HEK293 (cell line): ENCODE data around the gene ERCC1.

ENCODE experiments used
- CTCF ChIA-PET: fragments of 350-600 bp; formaldehyde crosslinking; extraction: SDS; loops from one replicate; lab custom pipeline; 2021; ENCODE audit warnings: antibody characterized with exemption; lab: Yijun Ruan, JAX
- POLR2A ChIA-PET: fragments of 300-600 bp; formaldehyde crosslinking; extraction: SDS; loops from one replicate; lab custom pipeline; 2020; ENCODE audit warnings: antibody characterized with exemption, inconsistent platforms; lab: Yijun Ruan, JAX
- H3K27ac ChIP-seq: fragments of 200-500 bp; sonication (Bioruptor generic); 2 replicates; pipeline ENCODE4 v1.5.1; 2014; ENCODE audit warnings: low read depth, low read length, control low read depth, inconsistent platforms; ENCODE audit errors: extremely low read depth
- H3K36me3 ChIP-seq, 2 experiments: fragments of 200-500 bp in 1 of 2; sonication (Bioruptor generic) in 1 of 2; 1 replicate in 1 of 2; 2 replicates in 1 of 2; pipeline ENCODE4 v1.5.1; 2014 to 2017; ENCODE audit warnings: inconsistent platforms in 2 of 2, low read length in 2 of 2; ENCODE audit not compliant: control insufficient read depth in 2 of 2, insufficient read depth in 1 of 2
- H3K4me1 ChIP-seq: fragments of 200-500 bp; sonication (Bioruptor generic); 2 replicates; pipeline ENCODE4 v1.5.1; 2014; ENCODE audit warnings: mild to moderate bottlenecking, low read length, inconsistent platforms; ENCODE audit not compliant: control insufficient read depth, insufficient read depth
- H3K4me3 ChIP-seq: 2 replicates; pipeline ENCODE4 v1.5.1; 2011; ENCODE audit warnings: low read depth, mild to moderate bottlenecking, control low read depth, low read length, moderate library complexity
- H3K9me3 ChIP-seq: fragments of 200-500 bp; sonication (Bioruptor generic); 2 replicates; pipeline ENCODE4 v1.5.1; 2014; ENCODE audit warnings: low read depth, low read length, inconsistent platforms; ENCODE audit not compliant: control insufficient read depth, insufficient read depth
- BCL6B ChIP-seq: fragments of 450-650 bp; formaldehyde crosslinking; IDR thresholded peaks from 2 replicates; pipeline ENCODE4 v1.5.1; 2017; ENCODE audit warnings: missing biosample characterization, missing genetic modification characterization
- GLIS1 ChIP-seq: fragments of 450-650 bp; formaldehyde crosslinking; IDR thresholded peaks from 2 replicates; pipeline ENCODE4 v1.5.1; 2016; ENCODE audit warnings: missing biosample characterization, missing genetic modification characterization
- GLIS2 ChIP-seq: fragments of 450-650 bp; formaldehyde crosslinking; IDR thresholded peaks from 2 replicates; pipeline ENCODE4 v1.5.1; 2016; ENCODE audit warnings: missing biosample characterization, missing genetic modification characterization
- KLF8 ChIP-seq: fragments of 450-650 bp; formaldehyde crosslinking; IDR thresholded peaks from 2 replicates; pipeline ENCODE4 v1.5.1; 2016; ENCODE audit warnings: missing biosample characterization, missing genetic modification characterization
- SCRT1 ChIP-seq: fragments of 450-650 bp; formaldehyde crosslinking; IDR thresholded peaks from 2 replicates; pipeline ENCODE4 v1.5.1; 2016; ENCODE audit warnings: missing biosample characterization, missing genetic modification characterization, borderline replicate concordance
- SCRT2 ChIP-seq: fragments of 450-650 bp; formaldehyde crosslinking; IDR thresholded peaks from 2 replicates; pipeline ENCODE4 v1.5.1; 2016; ENCODE audit warnings: missing biosample characterization, missing genetic modification characterization
- ZBTB1 ChIP-seq: fragments of 450-650 bp; formaldehyde crosslinking; IDR thresholded peaks from 2 replicates; pipeline ENCODE4 v1.5.1; 2016; ENCODE audit warnings: missing biosample characterization, missing genetic modification characterization
- ZBTB8A ChIP-seq: fragments of 450-650 bp; formaldehyde crosslinking; IDR thresholded peaks from 2 replicates; pipeline ENCODE4 v1.5.1; 2016; ENCODE audit warnings: missing biosample characterization, missing genetic modification characterization
- ZEB2 ChIP-seq: fragments of 450-650 bp; formaldehyde crosslinking; IDR thresholded peaks from 2 replicates; pipeline ENCODE4 v1.5.1; 2016; ENCODE audit warnings: missing biosample characterization, missing genetic modification characterization
- ZNF10 ChIP-seq: fragments of 450-650 bp; formaldehyde crosslinking; IDR thresholded peaks from 2 replicates; pipeline ENCODE4 v1.5.1; 2017; ENCODE audit warnings: missing biosample characterization, missing genetic modification characterization
- ZNF132 ChIP-seq: fragments of 450-650 bp; formaldehyde crosslinking; IDR thresholded peaks from 2 replicates; pipeline ENCODE4 v1.5.1; 2017; ENCODE audit warnings: missing biosample characterization, missing genetic modification characterization, borderline replicate concordance
- ZNF311 ChIP-seq: fragments of 450-650 bp; formaldehyde crosslinking; IDR thresholded peaks from 2 replicates; pipeline ENCODE4 v1.5.1; 2017; ENCODE audit warnings: missing biosample characterization, missing genetic modification characterization, borderline replicate concordance
- ZNF37A ChIP-seq: fragments of 450-650 bp; IDR thresholded peaks from 2 replicates; pipeline ENCODE4 v1.5.1; 2018; ENCODE audit warnings: missing biosample characterization, missing genetic modification characterization
- ZNF664 ChIP-seq: fragments of 450-650 bp; formaldehyde crosslinking; IDR thresholded peaks from 2 replicates; pipeline ENCODE4 v1.5.1; 2016; ENCODE audit warnings: missing biosample characterization, missing genetic modification characterization
- ZSCAN5A ChIP-seq: fragments of 450-650 bp; formaldehyde crosslinking; IDR thresholded peaks from 2 replicates; pipeline ENCODE4 v1.5.1; 2016; ENCODE audit warnings: missing biosample characterization, missing genetic modification characterization
- TF ChIP-seq, protein P1 (sequence below): fragments of 450-650 bp; formaldehyde crosslinking; IDR thresholded peaks from 2 replicates; pipeline ENCODE4 v1.5.1; 2016; ENCODE audit warnings: missing biosample characterization, missing genetic modification characterization
- TF ChIP-seq, protein P2 (sequence below): fragments of 450-650 bp; formaldehyde crosslinking; IDR thresholded peaks from 2 replicates; pipeline ENCODE4 v1.5.1; 2016; ENCODE audit warnings: missing biosample characterization, missing genetic modification characterization
- TF ChIP-seq, protein P3 (sequence below): fragments of 450-650 bp; formaldehyde crosslinking; IDR thresholded peaks from 2 replicates; pipeline ENCODE4; 2016; ENCODE audit warnings: missing biosample characterization, missing genetic modification characterization
- TF ChIP-seq, protein P4 (sequence below): fragments of 450-650 bp; formaldehyde crosslinking; optimal IDR thresholded peaks from 2 replicates; pipeline ENCODE3; 2016; ENCODE audit warnings: missing biosample characterization, mild to moderate bottlenecking, missing genetic modification characterization

Gene ERCC1

DNA sequence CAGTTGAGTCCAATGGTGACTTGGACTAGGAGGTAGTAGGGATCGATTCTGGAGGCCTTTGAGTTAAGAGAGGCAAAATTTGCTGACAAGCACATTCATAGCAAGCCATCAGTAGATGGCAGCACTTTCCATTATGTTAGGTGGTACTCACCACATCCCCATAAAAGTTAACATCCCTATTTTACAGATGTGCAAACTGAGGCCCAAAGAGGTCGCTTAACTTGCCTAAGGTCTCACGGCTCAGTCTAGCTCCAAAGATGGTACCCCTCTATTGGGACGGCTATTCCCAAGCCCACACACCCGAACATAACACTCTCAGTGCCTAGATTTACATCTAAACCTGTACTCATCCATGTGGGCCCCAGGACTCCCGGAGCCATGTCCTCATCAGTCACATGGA is 22.6 kb upstream of the ERCC1 start (continued):
- TF ChIP-seq ZNF311 (tag by site-specific recombination) (no peak), ZNF10 (tag by site-specific recombination) (peak; percentile 30; the same call in 1 of the 2 replicates), KLF8 (tag by site-specific recombination) (0 out of 2 replicates have a peak, but pooled peaks have one; percentile 21)
- TF ChIP-seq, protein P1, sequence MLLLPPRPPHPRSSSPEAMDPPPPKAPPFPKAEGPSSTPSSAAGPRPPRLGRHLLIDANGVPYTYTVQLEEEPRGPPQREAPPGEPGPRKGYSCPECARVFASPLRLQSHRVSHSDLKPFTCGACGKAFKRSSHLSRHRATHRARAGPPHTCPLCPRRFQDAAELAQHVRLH (tag by site-specific recombination): peak; percentile 92

GRCh38 chr19:45445139-45445538 is 21.4 kb upstream of the ERCC1 start:
- ChIA-PET CTCF (interaction anchor here (0.6 to 2.9 kb wide), 16 partner anchors 14 to 1675 kb away, joined by 3 to 38 read pairs (median 5); partner anchors contain the start of gene FOSB), POLR2A (no interaction called here)
- TF ChIP-seq ZNF664: peak; percentile 98
- no peak for TF ChIP-seq ZBTB1
- no peak for TF ChIP-seq ZEB2
- TF ChIP-seq ZSCAN5A: no peak
- TF ChIP-seq, protein P2, sequence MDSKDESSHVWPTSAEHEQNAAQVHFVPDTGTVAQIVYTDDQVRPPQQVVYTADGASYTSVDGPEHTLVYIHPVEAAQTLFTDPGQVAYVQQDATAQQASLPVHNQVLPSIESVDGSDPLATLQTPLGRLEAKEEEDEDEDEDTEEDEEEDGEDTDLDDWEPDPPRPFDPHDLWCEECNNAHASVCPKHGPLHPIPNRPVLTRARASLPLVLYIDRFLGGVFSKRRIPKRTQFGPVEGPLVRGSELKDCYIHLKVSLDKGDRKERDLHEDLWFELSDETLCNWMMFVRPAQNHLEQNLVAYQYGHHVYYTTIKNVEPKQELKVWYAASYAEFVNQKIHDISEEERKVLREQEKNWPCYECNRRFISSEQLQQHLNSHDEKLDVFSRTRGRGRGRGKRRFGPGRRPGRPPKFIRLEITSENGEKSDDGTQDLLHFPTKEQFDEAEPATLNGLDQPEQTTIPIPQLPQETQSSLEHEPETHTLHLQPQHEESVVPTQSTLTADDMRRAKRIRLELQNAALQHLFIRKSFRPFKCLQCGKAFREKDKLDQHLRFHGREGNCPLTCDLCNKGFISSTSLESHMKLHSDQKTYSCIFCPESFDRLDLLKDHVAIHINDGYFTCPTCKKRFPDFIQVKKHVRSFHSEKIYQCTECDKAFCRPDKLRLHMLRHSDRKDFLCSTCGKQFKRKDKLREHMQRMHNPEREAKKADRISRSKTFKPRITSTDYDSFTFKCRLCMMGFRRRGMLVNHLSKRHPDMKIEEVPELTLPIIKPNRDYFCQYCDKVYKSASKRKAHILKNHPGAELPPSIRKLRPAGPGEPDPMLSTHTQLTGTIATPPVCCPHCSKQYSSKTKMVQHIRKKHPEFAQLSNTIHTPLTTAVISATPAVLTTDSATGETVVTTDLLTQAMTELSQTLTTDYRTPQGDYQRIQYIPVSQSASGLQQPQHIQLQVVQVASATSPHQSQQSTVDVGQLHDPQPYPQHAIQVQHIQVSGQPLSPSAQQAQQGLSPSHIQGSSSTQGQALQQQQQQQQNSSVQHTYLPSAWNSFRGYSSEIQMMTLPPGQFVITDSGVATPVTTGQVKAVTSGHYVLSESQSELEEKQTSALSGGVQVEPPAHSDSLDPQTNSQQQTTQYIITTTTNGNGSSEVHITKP (tag by site-specific recombination): no peak
- TF ChIP-seq, protein P3, sequence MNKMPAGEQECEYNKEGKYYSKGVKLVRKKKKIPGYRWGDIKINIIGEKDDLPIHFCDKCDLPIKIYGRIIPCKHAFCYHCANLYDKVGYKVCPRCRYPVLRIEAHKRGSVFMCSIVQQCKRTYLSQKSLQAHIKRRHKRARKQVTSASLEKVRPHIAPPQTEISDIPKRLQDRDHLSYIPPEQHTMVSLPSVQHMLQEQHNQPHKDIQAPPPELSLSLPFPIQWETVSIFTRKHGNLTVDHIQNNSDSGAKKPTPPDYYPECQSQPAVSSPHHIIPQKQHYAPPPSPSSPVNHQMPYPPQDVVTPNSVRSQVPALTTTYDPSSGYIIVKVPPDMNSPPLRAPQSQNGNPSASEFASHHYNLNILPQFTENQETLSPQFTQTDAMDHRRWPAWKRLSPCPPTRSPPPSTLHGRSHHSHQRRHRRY (tag by site-specific recombination): no peak
- peak; percentile 60; the same call in 1 of the 2 replicates for TF ChIP-seq SCRT2 (tag by site-specific recombination)
- Histone ChIP-seq H3K36me3 (no peaks in the 10 kb centered on the region), H3K27ac (no peak overlapping the region), H3K4me1 (0 out of 2 replicates have a peak, but pooled peaks cover 8% of the 10 kb centered on the region), H3K9me3 (no peaks in the 10 kb centered on the region), H3K4me3 (no peak overlapping the region)

DNA sequence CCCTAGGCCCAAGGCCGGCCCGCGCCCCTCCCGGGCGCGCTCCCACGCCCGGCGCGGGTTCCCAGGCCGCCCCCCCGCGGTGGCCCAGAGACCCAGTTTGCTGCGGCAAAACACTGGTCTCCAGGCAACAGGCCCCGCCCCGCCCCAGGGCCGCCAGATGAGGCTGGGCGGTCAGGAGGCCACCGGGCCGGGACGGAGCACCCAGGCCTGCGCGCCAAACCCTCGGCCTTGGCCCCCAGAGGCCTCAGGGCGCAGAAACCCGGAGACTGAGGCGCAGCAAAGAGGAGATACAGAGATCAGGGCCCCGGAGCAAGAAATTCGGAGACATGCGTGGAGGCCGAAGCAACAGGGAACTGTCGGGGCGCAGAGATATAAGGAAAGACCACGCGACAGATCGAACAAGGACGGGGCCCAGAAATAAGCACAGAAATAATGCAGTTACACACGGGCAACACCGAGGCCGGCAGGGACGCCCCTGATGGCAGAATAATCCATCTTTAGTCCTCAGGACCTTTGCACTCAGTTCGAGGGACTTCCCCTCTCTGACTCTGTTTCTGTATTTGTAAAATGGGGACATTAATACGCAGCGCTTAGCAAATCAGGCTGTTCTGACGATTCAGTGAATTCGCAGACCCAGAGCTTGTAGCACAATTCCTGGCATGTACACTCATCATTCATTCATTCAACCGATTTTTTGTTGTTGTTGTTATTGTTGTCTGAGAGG is 20.8 kb upstream of the ERCC1 start:
- H3K9me3 ChIP-seq: no peaks in the 10 kb centered on the region
- CTCF ChIA-PET: interaction anchor here (0.6 to 2.9 kb wide), 10 partner anchors 13 to 249 kb away, joined by 3 to 38 read pairs (median 5); partner anchors contain the start of genes ERCC1 and FOSB
- no peaks in the 10 kb centered on the region for H3K36me3 ChIP-seq
- no peak overlapping the region for H3K27ac ChIP-seq
- TF ChIP-seq, protein P4, sequence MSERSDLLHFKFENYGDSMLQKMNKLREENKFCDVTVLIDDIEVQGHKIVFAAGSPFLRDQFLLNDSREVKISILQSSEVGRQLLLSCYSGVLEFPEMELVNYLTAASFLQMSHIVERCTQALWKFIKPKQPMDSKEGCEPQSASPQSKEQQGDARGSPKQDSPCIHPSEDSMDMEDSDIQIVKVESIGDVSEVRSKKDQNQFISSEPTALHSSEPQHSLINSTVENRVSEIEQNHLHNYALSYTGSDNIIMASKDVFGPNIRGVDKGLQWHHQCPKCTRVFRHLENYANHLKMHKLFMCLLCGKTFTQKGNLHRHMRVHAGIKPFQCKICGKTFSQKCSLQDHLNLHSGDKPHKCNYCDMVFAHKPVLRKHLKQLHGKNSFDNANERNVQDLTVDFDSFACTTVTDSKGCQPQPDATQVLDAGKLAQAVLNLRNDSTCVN: peak; percentile 33
- TF ChIP-seq ZBTB8A (tag by site-specific recombination): peak; percentile 25; the same call in 1 of the 2 replicates
- 0 out of 2 replicates have a peak, but pooled peaks have one; percentile 38 for TF ChIP-seq SCRT1 (tag by site-specific recombination)
- TF ChIP-seq ZNF37A: no peak
- TF ChIP-seq ZNF132 (tag by site-specific recombination): no peak
- peak; percentile 66 for TF ChIP-seq GLIS1 (tag by site-specific recombination)
- peak; percentile 13; the same call in 1 of the 2 replicates for TF ChIP-seq GLIS2 (tag by site-specific recombination)
- no peak for TF ChIP-seq BCL6B
- TF ChIP-seq SCRT2 (tag by site-specific recombination): peak; percentile 96
- no peak overlapping the region for H3K4me3 ChIP-seq
- 0 out of 2 replicates have a peak, but pooled peaks cover 8% of the 10 kb centered on the region for H3K4me1 ChIP-seq
- POLR2A ChIA-PET: no interaction called here
